ENCODE data around the gene POLR2B. TPM values are rescaled to one million over a fixed set of nuclear protein-coding genes. Genes with fewer than 3 reads are reported as not detected.

The POLR2B gene
- total RNA-seq, 3 donors from 2014 or later: 66.1 to 112 (median 71.4) TPM

GRCh38 chr4:56940403-56940802 is 38.3 kb upstream of the POLR2B start:
- no peak overlapping the region for H3K4me3 ChIP-seq
- H3K27ac ChIP-seq: no peak overlapping the region
- no peaks in the 10 kb centered on the region for H3K27me3 ChIP-seq
- intact Hi-C loops (cut with DNase I; ENCODE audit: low total_unique reads): no loop called here
- H3K36me3 ChIP-seq: no peaks in the 10 kb centered on the region
- DNase-seq (ENCODE audit: low spot score in 2 of 2): no peak
- TF ChIP-seq CTCF (IDR thresholded peaks at IDR 0.05) (no peak), POLR2A (IDR thresholded peaks at IDR 0.05) (no peak), POLR2AphosphoS5 (IDR thresholded peaks at IDR 0.05) (no peak)
- H3K4me1 ChIP-seq: no peaks in the 10 kb centered on the region
- no peaks in the 10 kb centered on the region for H3K9me3 ChIP-seq

- H3K4me3 ChIP-seq: no peak overlapping the region
- H3K27me3 ChIP-seq: no peaks in the 10 kb centered on the region
- H3K27ac ChIP-seq: no peak overlapping the region
- TF ChIP-seq CTCF (IDR thresholded peaks at IDR 0.05) (no peak), POLR2A (IDR thresholded peaks at IDR 0.05) (no peak), POLR2AphosphoS5 (IDR thresholded peaks at IDR 0.05) (no peak)
- intact Hi-C loops (cut with DNase I; ENCODE audit: low total_unique reads): no loop called here
- no peak for DNase-seq (ENCODE audit: low spot score in 2 of 2)
- no peaks in the 10 kb centered on the region for H3K9me3 ChIP-seq
- H3K4me1 ChIP-seq: no peaks in the 10 kb centered on the region
- no peaks in the 10 kb centered on the region for H3K36me3 ChIP-seq
These were observed 37.7 kb upstream of the POLR2B start for GRCh38 chr4:56940971-56941370.

GRCh38 chr4:56941403-56941802 is 37.3 kb upstream of the POLR2B start:
- H3K27ac ChIP-seq: no peak overlapping the region
- no peak overlapping the region for H3K4me3 ChIP-seq
- H3K27me3 ChIP-seq: no peaks in the 10 kb centered on the region
- H3K9me3 ChIP-seq: no peaks in the 10 kb centered on the region
- H3K4me1 ChIP-seq: no peaks in the 10 kb centered on the region
- no peak for DNase-seq (ENCODE audit: low spot score in 2 of 2)
- TF ChIP-seq POLR2AphosphoS5 (IDR thresholded peaks at IDR 0.05) (no peak), POLR2A (IDR thresholded peaks at IDR 0.05) (no peak)
- intact Hi-C loops (cut with DNase I; ENCODE audit: low total_unique reads): no loop called here
- H3K36me3 ChIP-seq: no peaks in the 10 kb centered on the region

GRCh38 chr4:56953680-56954520 is 24.8 kb upstream of the POLR2B start:
- no peak for TF ChIP-seq POLR2A (IDR thresholded peaks at IDR 0.05)
- no peak for TF ChIP-seq CTCF (IDR thresholded peaks at IDR 0.05)
- no peak for TF ChIP-seq POLR2AphosphoS5 (IDR thresholded peaks at IDR 0.05)
- no peak overlapping the region for H3K27ac ChIP-seq
- no peak overlapping the region for H3K4me3 ChIP-seq
- no peaks in the 10 kb centered on the region for H3K27me3 ChIP-seq
- no peak for DNase-seq (ENCODE audit: low spot score in 2 of 2)
- intact Hi-C loops (cut with DNase I; ENCODE audit: low total_unique reads): no loop called here
- H3K9me3 ChIP-seq: no peaks in the 10 kb centered on the region
- no peaks in the 10 kb centered on the region for H3K36me3 ChIP-seq
- H3K4me1 ChIP-seq: no peaks in the 10 kb centered on the region

- Histone ChIP-seq H3K9me3 (no peaks in the 10 kb centered on the region), H3K36me3 (no peaks in the 10 kb centered on the region), H3K4me1 (no peaks in the 10 kb centered on the region), H3K4me3 (peak overlapping the region in 1 of 3 donors; percentile 32), H3K27ac (peak overlapping the region in 1 of 2 donors; percentile 39), H3K27me3 (no peaks in the 10 kb centered on the region)
- intact Hi-C loops (cut with DNase I; ENCODE audit: low total_unique reads): no loop called here
- DNase-seq (ENCODE audit: low spot score in 2 of 2): peak; percentile 49 to 74
- no peak for TF ChIP-seq POLR2A (IDR thresholded peaks at IDR 0.05)
- no peak for TF ChIP-seq CTCF (IDR thresholded peaks at IDR 0.05)
- peak; percentile 32 to 94 (median 66) for TF ChIP-seq POLR2AphosphoS5 (IDR thresholded peaks at IDR 0.05)
These were observed 20.6 kb upstream of the POLR2B start for GRCh38 chr4:56958111-56958517.
